Adipocyte (in vitro differentiated cells): Measurements from ENCODE around the gene VCAN.

Source experiments
- DNase-seq: peaks from one replicate; pipeline ENCODE4 v3.0.0-alpha.2; 2015; ENCODE audit warnings: low read depth
- H3K27me3 ChIP-seq: replicated peaks from 2 replicates; pipeline ENCODE4 v1.7.0; 2013; ENCODE audit warnings: mild to moderate bottlenecking, low read length, moderate library complexity; ENCODE audit not compliant: control insufficient read depth, insufficient read depth
- H3K36me3 ChIP-seq: 2 replicates; pipeline ENCODE4 v1.7.0; 2013; ENCODE audit warnings: low read length, mild to moderate bottlenecking, moderate library complexity; ENCODE audit not compliant: control insufficient read depth, insufficient read depth, severe bottlenecking
- H3K4me1 ChIP-seq: 2 replicates; pipeline ENCODE4 v1.7.0; 2013; ENCODE audit warnings: mild to moderate bottlenecking, low read length, moderate library complexity; ENCODE audit not compliant: control insufficient read depth, insufficient read depth
- H3K4me3 ChIP-seq: 2 replicates; pipeline ENCODE4 v1.7.0; 2013; ENCODE audit warnings: mild to moderate bottlenecking, low read length, moderate library complexity
- H3K9ac ChIP-seq: 2 replicates; pipeline ENCODE4 v1.7.0; 2013; ENCODE audit warnings: mild to moderate bottlenecking, low read length, moderate library complexity
- H3K9me3 ChIP-seq: 2 replicates; pipeline ENCODE4 v1.7.0; 2013; ENCODE audit warnings: mild to moderate bottlenecking, low read length, moderate library complexity; ENCODE audit not compliant: control insufficient read depth

VCAN gene

DNA sequence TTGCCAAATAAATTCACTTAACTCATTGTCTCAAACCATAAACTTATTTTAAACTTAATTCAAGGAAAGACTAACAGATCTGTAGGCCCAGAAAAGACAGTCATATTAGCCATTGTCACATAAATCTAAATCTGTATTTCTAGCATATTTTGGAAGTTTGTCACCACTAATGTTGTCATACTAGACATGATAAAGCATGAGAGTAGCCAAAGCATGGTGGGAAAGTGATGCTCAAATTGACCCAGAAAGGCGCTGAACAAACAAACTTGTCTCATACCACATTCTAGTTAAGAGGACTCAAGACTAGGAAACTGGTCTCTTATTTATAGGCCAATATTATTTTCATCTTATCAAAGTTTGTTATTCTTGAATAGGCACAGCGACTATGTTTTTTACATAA is 99.4 kb downstream of the VCAN start:
- Histone ChIP-seq H3K9me3 (peaks cover 6% of the 10 kb centered on the region), H3K4me1 (peaks cover 37% of the 10 kb centered on the region), H3K27me3 (no peaks in the 10 kb centered on the region), H3K4me3 (no peak overlapping the region), H3K36me3 (peaks cover 52% of the 10 kb centered on the region), H3K9ac (no peak overlapping the region)
- DNase-seq: no peak

DNA sequence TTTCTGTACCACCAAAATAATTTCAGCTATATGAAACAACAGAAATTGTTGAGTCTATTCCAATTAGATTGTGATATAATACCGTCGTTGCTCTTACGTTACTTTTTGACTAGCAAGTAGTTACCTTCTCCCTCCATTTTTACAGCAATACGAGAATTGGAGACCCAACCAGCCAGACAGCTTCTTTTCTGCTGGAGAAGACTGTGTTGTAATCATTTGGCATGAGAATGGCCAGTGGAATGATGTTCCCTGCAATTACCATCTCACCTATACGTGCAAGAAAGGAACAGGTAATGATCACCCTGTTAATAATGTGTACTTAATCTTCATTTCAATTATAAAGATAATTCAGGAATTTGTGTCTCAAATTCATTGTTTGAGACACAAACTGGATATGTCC is 100.7 kb downstream of the VCAN start:
- Histone ChIP-seq H3K27me3 (no peaks in the 10 kb centered on the region), H3K9ac (no peak overlapping the region), H3K4me3 (no peak overlapping the region), H3K4me1 (peaks cover 29% of the 10 kb centered on the region), H3K9me3 (peaks cover 12% of the 10 kb centered on the region), H3K36me3 (peaks cover 59% of the 10 kb centered on the region)
- DNase-seq: no peak

DNA sequence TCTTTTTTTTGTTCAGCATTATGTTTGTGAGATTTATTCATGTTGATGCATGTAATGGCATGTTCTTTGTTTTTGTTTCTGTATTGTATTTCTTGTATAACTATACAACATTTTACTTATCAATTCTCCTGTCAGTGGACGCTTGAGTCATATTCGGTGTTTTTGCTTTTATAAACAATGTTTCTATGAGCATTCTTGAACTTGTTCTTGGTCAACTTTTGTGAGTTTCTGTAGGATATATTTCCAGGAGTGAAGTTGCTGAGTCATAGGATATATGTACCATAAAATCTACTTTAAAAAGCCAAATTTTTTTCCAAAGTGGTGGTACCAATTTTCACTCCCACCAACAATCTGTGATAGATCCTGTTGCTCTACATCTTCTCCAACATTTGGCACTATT is 104.8 kb downstream of the VCAN start:
- peaks cover 87% of the 10 kb centered on the region for H3K36me3 ChIP-seq
- peaks cover under 1% of the 10 kb centered on the region for H3K4me1 ChIP-seq
- H3K27me3 ChIP-seq: no peaks in the 10 kb centered on the region
- peaks cover 12% of the 10 kb centered on the region for H3K9me3 ChIP-seq
- H3K9ac ChIP-seq: no peak overlapping the region
- DNase-seq: no peak
- no peak overlapping the region for H3K4me3 ChIP-seq

DNA sequence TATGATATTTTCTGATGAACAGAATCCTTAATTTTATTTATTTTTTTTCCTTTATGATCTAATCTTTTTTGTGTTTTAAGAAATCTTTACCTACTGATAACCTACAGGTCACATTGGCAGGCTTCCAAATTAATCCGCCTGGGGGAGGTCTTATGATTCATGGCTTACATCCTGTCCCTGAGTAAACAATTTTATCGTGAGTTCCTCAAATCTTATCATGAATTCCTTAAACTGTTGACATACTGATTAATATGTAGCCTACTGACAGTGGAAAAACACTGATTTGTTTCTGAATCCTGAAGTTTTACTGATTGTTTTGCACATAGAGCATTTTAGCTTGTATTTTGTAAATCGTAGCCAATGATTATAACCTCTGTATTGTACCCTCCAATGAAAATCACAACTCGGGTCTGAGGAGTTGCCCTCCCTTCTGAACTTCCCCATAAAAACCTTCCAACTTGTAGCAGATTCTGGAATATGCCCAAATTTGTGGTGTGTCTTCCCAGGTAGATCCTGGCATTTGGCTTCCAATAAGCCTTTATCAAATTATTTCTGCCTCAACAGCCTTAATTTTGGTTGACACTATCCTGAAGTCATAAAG is 105.6 kb downstream of the VCAN start:
- H3K9ac ChIP-seq: no peak overlapping the region
- H3K4me3 ChIP-seq: no peak overlapping the region
- DNase-seq: no peak
- peaks cover 12% of the 10 kb centered on the region for H3K9me3 ChIP-seq
- H3K4me1 ChIP-seq: no peaks in the 10 kb centered on the region
- H3K27me3 ChIP-seq: no peaks in the 10 kb centered on the region
- H3K36me3 ChIP-seq: peaks cover 91% of the 10 kb centered on the region

DNA sequence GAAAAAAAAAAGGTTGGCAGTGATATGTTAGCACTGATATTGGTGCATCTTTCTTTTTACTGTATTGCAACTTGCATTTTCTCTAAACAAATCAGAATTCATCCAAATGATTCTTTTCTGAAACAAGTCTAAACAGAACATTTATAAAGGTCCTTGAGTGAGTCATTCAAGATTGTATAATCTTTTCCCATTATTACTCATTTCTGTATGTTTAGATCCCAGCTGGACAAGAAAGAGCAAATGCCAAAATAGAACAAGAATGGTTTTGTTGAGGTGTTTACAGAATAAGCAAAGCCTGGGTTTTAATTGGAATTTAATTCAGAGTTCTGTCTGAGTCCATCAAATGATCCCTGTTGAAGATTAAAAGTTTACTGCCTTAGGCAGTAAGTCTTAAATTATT is 112.3 kb downstream of the VCAN start:
- peak; percentile 60 for DNase-seq
- Histone ChIP-seq H3K36me3 (peaks cover 36% of the 10 kb centered on the region), H3K9ac (no peak overlapping the region), H3K27me3 (no peaks in the 10 kb centered on the region), H3K4me3 (no peak overlapping the region), H3K9me3 (no peaks in the 10 kb centered on the region), H3K4me1 (peaks cover 40% of the 10 kb centered on the region)

DNA sequence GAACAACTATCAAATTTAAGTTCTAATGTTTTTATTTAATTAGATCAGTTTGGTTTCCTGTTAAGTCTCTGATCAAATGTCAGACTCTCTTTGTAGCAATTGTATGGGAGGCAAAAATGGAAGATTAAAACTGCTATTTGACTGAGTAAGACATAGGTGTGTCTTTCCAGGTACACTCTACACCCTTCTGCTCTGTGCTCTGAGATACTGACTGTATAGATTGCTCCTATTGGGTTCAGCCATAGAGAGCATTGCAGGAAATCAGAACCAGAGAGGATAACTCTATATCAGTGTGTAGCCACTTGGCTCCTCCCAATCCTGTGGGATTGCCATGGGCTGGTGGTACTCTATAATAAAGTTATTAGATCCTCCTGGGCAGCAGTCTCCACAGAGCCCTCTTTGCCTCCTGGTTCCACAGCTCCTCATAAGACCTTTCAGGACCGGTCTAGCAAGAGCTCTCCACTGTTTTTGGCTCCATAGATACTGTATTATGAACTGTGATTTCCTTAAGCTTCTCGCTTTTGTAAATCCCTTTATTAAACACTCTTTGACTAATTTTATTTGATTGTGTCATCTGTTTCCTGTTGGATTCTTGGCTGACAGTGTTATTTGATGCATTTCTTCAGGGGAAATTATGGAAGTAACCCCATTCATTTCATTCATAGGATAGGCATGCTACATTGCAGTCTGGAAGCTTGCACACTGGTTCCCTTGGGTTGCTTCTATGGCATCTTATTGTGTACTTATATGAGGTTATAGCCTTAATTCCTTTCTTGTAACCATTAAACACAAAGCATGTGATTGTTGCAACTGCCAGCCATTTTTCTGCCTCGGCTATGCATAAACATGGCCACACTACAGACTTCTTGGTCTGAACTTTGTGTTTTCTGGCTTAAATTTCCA is 115.6 kb downstream of the VCAN start:
- H3K9me3 ChIP-seq: no peaks in the 10 kb centered on the region
- peak; percentile 22 for DNase-seq
- no peak overlapping the region for H3K9ac ChIP-seq
- peak overlapping the region; percentile 9 for H3K4me3 ChIP-seq
- no peaks in the 10 kb centered on the region for H3K27me3 ChIP-seq
- peaks cover 8% of the 10 kb centered on the region for H3K36me3 ChIP-seq
- H3K4me1 ChIP-seq: peaks cover 40% of the 10 kb centered on the region

DNA sequence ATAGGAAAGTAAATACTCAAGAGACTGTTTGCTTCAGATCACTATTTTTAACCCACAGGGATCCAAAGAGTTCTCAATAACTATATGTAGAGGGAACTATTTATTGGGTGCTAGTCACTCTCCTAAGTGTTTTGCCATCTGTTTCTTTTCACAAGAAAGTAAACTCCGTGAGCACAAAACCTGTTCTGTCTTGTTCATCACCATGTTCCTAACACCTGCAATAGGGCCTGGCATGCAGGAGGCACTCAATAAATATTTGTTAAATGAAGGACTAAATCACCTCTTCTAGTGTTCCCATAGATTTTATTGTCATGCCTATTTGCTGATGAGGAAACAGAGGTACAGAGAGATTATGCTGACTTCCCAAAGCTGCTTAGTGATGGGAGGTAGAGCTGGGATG is 118.2 kb downstream of the VCAN start:
- H3K27me3 ChIP-seq: no peaks in the 10 kb centered on the region
- H3K4me3 ChIP-seq: no peak overlapping the region
- H3K36me3 ChIP-seq: no peaks in the 10 kb centered on the region
- H3K9me3 ChIP-seq: no peaks in the 10 kb centered on the region
- DNase-seq: no peak
- H3K4me1 ChIP-seq: peaks cover 21% of the 10 kb centered on the region
- H3K9ac ChIP-seq: no peak overlapping the region

DNA sequence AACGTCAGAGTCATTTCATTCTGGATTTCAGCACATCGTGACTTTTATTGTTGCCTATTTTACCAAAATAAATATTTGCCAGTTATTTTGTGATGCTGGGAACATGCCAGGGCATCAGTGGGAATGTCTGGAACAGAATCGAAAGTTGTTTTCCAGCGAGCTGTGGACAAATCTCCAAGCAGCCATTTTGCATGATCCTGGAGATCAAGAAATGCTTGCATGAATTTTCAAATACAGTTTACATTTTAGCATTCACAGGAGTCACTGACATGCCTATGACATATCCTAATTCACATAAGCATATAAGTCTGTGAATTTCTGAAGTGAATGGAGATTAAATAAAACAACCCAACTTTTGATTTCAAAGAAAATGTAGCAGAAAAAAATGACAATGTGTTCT is 119.4 kb downstream of the VCAN start:
- no peaks in the 10 kb centered on the region for H3K9me3 ChIP-seq
- DNase-seq: no peak
- H3K4me3 ChIP-seq: no peak overlapping the region
- peaks cover 14% of the 10 kb centered on the region for H3K4me1 ChIP-seq
- no peaks in the 10 kb centered on the region for H3K27me3 ChIP-seq
- no peaks in the 10 kb centered on the region for H3K36me3 ChIP-seq
- no peak overlapping the region for H3K9ac ChIP-seq

DNA sequence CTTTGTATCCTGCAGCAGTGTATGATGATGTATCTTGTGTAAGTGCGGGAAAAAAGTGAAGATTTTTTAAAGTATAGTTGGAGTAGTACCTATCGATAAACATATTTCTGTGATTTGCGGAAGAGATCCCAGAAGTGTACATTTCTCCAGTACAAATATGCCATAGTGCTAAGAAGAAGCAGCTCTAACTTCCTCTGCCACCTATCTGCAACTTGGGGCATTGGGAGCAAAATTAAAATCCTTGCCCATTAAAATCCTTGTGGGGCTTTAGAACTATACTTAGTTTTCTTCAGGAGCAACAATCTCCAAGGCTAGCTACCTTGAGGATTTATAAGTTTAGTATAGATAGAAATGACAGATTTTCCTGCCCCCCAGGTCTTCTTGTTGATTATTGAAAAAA is 123.7 kb downstream of the VCAN start:
- peak; percentile 17 for DNase-seq
- Histone ChIP-seq H3K27me3 (no peaks in the 10 kb centered on the region), H3K9me3 (no peaks in the 10 kb centered on the region), H3K4me1 (no peaks in the 10 kb centered on the region), H3K9ac (no peak overlapping the region), H3K36me3 (no peaks in the 10 kb centered on the region), H3K4me3 (no peak overlapping the region)

DNA sequence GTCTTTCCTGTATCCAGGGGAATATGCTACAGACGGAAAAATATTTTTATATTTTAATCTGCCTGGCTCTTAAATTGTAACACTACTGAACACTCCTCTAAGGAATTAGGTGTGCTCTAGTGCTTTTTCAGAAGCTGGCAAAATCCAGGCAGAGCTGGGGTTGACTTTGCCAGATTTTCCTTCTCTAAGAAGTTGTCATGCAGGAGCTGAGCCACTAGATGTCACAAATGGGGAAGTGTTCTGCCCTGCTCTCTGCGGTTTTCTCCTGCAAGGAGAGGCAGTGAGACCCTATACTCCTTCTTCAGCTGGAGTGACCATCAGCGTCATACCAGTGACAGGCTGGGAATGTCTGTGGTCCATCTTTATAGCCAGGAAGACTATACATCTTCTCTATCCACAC is 136.6 kb downstream of the VCAN start:
- DNase-seq: peak; percentile 73
- Histone ChIP-seq H3K27me3 (peaks cover 5% of the 10 kb centered on the region), H3K4me1 (peaks cover 6% of the 10 kb centered on the region), H3K36me3 (no peaks in the 10 kb centered on the region), H3K9ac (no peak overlapping the region), H3K9me3 (peaks cover 4% of the 10 kb centered on the region), H3K4me3 (no peak overlapping the region)

DNA sequence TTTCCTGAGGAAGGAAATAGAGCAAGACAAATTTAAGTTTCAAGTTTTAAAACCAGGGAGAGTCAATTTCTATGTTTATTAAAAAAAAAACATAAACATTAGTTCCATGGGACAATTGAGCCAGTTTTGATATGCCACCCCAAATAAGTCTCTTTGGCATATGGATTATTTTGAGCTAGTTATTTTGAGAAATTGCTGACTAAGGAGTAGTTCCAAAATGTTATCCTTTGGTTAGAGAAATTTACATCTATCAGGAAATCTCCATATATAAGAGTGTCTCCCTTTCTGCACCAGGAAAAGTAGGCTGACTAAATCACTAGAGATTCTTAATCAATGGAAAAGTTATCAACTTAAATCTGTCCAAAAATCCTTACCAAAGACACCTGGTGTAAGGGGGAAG is 143.3 kb downstream of the VCAN start:
- peaks cover 32% of the 10 kb centered on the region for H3K9me3 ChIP-seq
- H3K4me1 ChIP-seq: no peaks in the 10 kb centered on the region
- peaks cover 5% of the 10 kb centered on the region for H3K27me3 ChIP-seq
- H3K9ac ChIP-seq: no peak overlapping the region
- no peak for DNase-seq
- no peaks in the 10 kb centered on the region for H3K36me3 ChIP-seq
- H3K4me3 ChIP-seq: peak overlapping the region; percentile 29
